GM12878 (cell line): ENCODE measurements around the gene BEGAIN. TPM values are rescaled to one million over a fixed set of nuclear protein-coding genes. Genes with fewer than 3 reads are reported as not detected.

Experiments used
- ATAC-seq: fragments of 200-7000 bp; cut with Tn5 transposase; 3 replicates; pipeline ENCODE4 v1.9.1; 2020; ENCODE audit warnings: mild to moderate bottlenecking, moderate library complexity
- BruUV-seq: library from RNA; stranded (reverse); fragments of 400-500 nt; replicated peaks from 2 replicates; lab custom pipeline; 2021; lab: Mats Ljungman, UMichigan
- CTCF ChIA-PET: fragments of 300-600 bp; sonication (Branson Sonifier 250); formaldehyde crosslinking; extraction: SDS; loops from one replicate; lab custom pipeline; 2021; ENCODE audit warnings: inconsistent platforms; lab: Yijun Ruan, JAX
- POLR2A ChIA-PET: fragments of 350-600 bp; formaldehyde crosslinking; extraction: SDS; loops from one replicate; lab custom pipeline; 2021; ENCODE audit warnings: inconsistent platforms; lab: Charles Lee
- RAD21 ChIA-PET: fragments of 300-600 bp; sonication (Branson Sonifier 250); formaldehyde crosslinking; loops from one replicate; lab custom pipeline; 2023; ENCODE audit warnings: antibody characterized with exemption; ENCODE audit not compliant: unreplicated experiment; lab: Charles Lee
- SMC1A ChIA-PET: fragments of 300-600 bp; sonication (Branson Sonifier 250); formaldehyde crosslinking; loops from one replicate; lab custom pipeline; 2023; ENCODE audit not compliant: unreplicated experiment, uncharacterized antibody; lab: Charles Lee
- DNase-seq: peaks from one replicate; pipeline ENCODE4 v3.0.0-alpha.2; 2011; ENCODE audit warnings: low read depth, low spot score
- FAIRE-seq: peaks from 3 replicates; lab custom pipeline; 2011; peaks lifted over from hg19 to GRCh38; lab: Jason Lieb, UNC
- H2AFZ ChIP-seq: 2 replicates; pipeline ENCODE4 v1.6.0; 2011; ENCODE audit warnings: low read depth, low read length, control low read depth; ENCODE audit not compliant: control insufficient read depth
- H3K27ac ChIP-seq: 2 replicates; pipeline ENCODE4 v1.5.1; 2011; ENCODE audit warnings: control low read depth; ENCODE audit not compliant: control insufficient read depth, insufficient read depth
- H3K27me3 ChIP-seq, 2 experiments: replicated peaks in 1 of 2; 2 replicates each; pipeline versions ENCODE4 v1.6.0 to v1.6.1; 2011; ENCODE audit warnings: low read length in 1 of 2; ENCODE audit not compliant: control insufficient read depth in 2 of 2, insufficient read depth in 2 of 2
- H3K36me3 ChIP-seq, 2 experiments: 2 replicates each; pipeline ENCODE4 v1.5.1; 2011; ENCODE audit warnings: low read length in 1 of 2; ENCODE audit not compliant: control insufficient read depth in 2 of 2, insufficient read depth in 2 of 2
- H3K4me1 ChIP-seq: 2 replicates; pipeline ENCODE4 v1.6.1; 2011; ENCODE audit warnings: mild to moderate bottlenecking, low read length, moderate library complexity, mixed read lengths; ENCODE audit not compliant: control insufficient read depth, insufficient read depth
- H3K4me2 ChIP-seq: 2 replicates; pipeline ENCODE4 v1.6.0; 2011; ENCODE audit warnings: control low read depth; ENCODE audit not compliant: control insufficient read depth, insufficient read depth
- H3K4me3 ChIP-seq: fragments of 200-600 bp; sonication (generic); 2 replicates; pipeline ENCODE4 v1.5.1; 2016
- H3K79me2 ChIP-seq: 2 replicates; pipeline ENCODE4 v1.6.0; 2011; ENCODE audit warnings: low read length; ENCODE audit not compliant: control insufficient read depth, insufficient read depth
- H3K9ac ChIP-seq: 2 replicates; pipeline ENCODE4 v1.8.0; 2011; ENCODE audit warnings: low read length, control low read depth, mixed read lengths; ENCODE audit not compliant: control insufficient read depth, insufficient read depth
- H3K9me3 ChIP-seq: replicated peaks from 3 replicates; pipeline ENCODE4 v1.5.1; 2011; ENCODE audit warnings: mild to moderate bottlenecking, low read length; ENCODE audit not compliant: control insufficient read depth, insufficient read depth
- H4K20me1 ChIP-seq: 2 replicates; pipeline ENCODE4 v1.6.0; 2011; ENCODE audit not compliant: control insufficient read depth, insufficient read depth
- BACH1 ChIP-seq: fragments of 450-650 bp; IDR thresholded peaks from 2 replicates; pipeline ENCODE4 v1.6.1; 2017; ENCODE audit warnings: mild to moderate bottlenecking, borderline replicate concordance
- EGR1 ChIP-seq, 2 experiments: IDR thresholded peaks; 1 replicate in 1 of 2; 2 replicates in 1 of 2; pipeline ENCODE4 v1.6.1; 2011 to 2012; ENCODE audit warnings: low read depth in 2 of 2, low read length in 2 of 2, borderline replicate concordance in 1 of 2, mild to moderate bottlenecking in 1 of 2, moderate library complexity in 1 of 2
- FOXK2 ChIP-seq: fragments of 450-650 bp; IDR thresholded peaks from 2 replicates; pipeline ENCODE4 v1.6.1; 2017; ENCODE audit warnings: mild to moderate bottlenecking, moderate library complexity
- MYC ChIP-seq: IDR thresholded peaks from 2 replicates; pipeline ENCODE4 v1.6.1; 2011; ENCODE audit warnings: mild to moderate bottlenecking, low read length, moderate library complexity, inconsistent platforms; ENCODE audit not compliant: insufficient read depth, insufficient replicate concordance, insufficient read length, severe bottlenecking
- NFYB ChIP-seq: IDR thresholded peaks from 2 replicates; pipeline ENCODE4 v1.6.1; 2011; ENCODE audit warnings: low read depth, mild to moderate bottlenecking, low read length, improper control_type of control experiment, moderate library complexity; ENCODE audit not compliant: insufficient read depth
- RBBP5 ChIP-seq: fragments of 200-600 bp; sonication (generic); conservative IDR thresholded peaks from 2 replicates; pipeline ENCODE4 v1.6.1; 2016
- RELA ChIP-seq: fragments of 450-650 bp; IDR thresholded peaks from 2 replicates; pipeline ENCODE4 v1.8.0; 2014; ENCODE audit warnings: borderline replicate concordance; ENCODE audit not compliant: partially characterized antibody
- RUNX3 ChIP-seq: IDR thresholded peaks from 2 replicates; pipeline ENCODE4 v1.6.1; 2012; ENCODE audit warnings: low read length, inconsistent platforms
- ZBTB11 ChIP-seq: fragments of 450-650 bp; formaldehyde crosslinking; IDR thresholded peaks from 2 replicates; pipeline ENCODE4 v1.5.0; 2022; ENCODE audit warnings: mild to moderate bottlenecking, missing genetic modification characterization
- ZNF217 ChIP-seq: fragments of 450-650 bp; IDR thresholded peaks from 2 replicates; pipeline ENCODE4 v1.6.1; 2017; ENCODE audit warnings: antibody characterized with exemption, mild to moderate bottlenecking
- WGBS: methylation state at CpG from one replicate; pipeline ENCODE4 v1.1.6; 2016; ENCODE audit warnings: low lambda C conversion rate; ENCODE audit not compliant: insufficient replicate concordance, insufficient coverage; ENCODE audit errors: missing lambda C conversion rate; 5-methylcytosine and 5-hydroxymethylcytosine counted together
- in situ Hi-C: fragments of 300-500 bp; cut with MboI; formaldehyde crosslinking; loops from 9 replicates; pipeline ENCODE4 v1.14.3; 2018; ENCODE audit warnings: mixed read lengths
- intact Hi-C: fragments of 100-400 bp; cut with micrococcal nuclease; formaldehyde crosslinking; loops from one replicate; pipeline ENCODE4 v1.14.2; 2022; ENCODE audit not compliant: unreplicated experiment
- polyA plus RNA-seq, 11 experiments: library from polyadenylated mRNA; depleted of rRNA in 4 of 11; unstranded in 6 of 11; stranded (reverse) in 5 of 11; fragments of >200 nt; fragmentation: Nextera tagmentation in 4 of 11; fragmentation: Illumina TruSeq in 1 of 11; extraction: Ambion mirVana in 4 of 11; extraction: Trizol in 1 of 11; gene quantifications; 1 replicate in 1 of 11; 2 replicates in 10 of 11; pipeline versions ENCODE4 v1.2.1 to v1.2.3, GENCODE V29; 2011 to 2016; ENCODE audit warnings: inconsistent platforms in 2 of 11, missing spikeins in 2 of 11, low read depth in 1 of 11
- total RNA-seq, 4 experiments: library from RNA; depleted of rRNA in 3 of 4; stranded (reverse); fragments of >200 nt in 3 of 4; fragmentation: Illumina TruSeq in 1 of 4; extraction: Trizol in 1 of 4; gene quantifications; 2 replicates each; pipeline versions ENCODE4 v1.2.1 to v1.2.3, GENCODE V29; 2013 to 2021

The BEGAIN gene
- total and polyA plus RNA-seq, 10 of the 15 experiments (the other 5 are each of a cell fraction or from before 2014, with no cell fraction given): 0.01 to 0.31 (median 0.06) TPM; not detected in 5

- in situ Hi-C loops: no loop called here
- no peak overlapping the region for H2AFZ ChIP-seq
These were observed 35.0 kb upstream of the BEGAIN start for GRCh38 chr14:100622224-100622623.

GRCh38 chr14:100621806-100622205 lies 34.6 kb upstream of the BEGAIN start:
- 57% methylated on average over 14 of the region's 14 CpGs for WGBS
- in situ Hi-C loops: no loop called here
- TF ChIP-seq RBBP5 (no peak), BACH1 (no peak), EGR1 (IDR thresholded peaks at IDR 0.05; ENCODE audit: borderline replicate concordance in 1 of 2, low read depth in 2 of 2, low read length in 2 of 2) (no peak), MYC (no peak), NFYB (peak; percentile 28; the same call in 1 of the 2 replicates), ZBTB11 (no peak)

More at GRCh38 chr14:100622224-100622623, 35.0 kb upstream of the BEGAIN start:
- POLR2A ChIA-PET: no interaction called here
- CTCF ChIA-PET: no interaction called here
- TF ChIP-seq RUNX3 (no peak), FOXK2 (no peak), ZNF217 (no peak), RELA (no peak)
- no TSS peak for BruUV-seq
- no peak overlapping the region for H3K27ac ChIP-seq
- no peaks in the 10 kb centered on the region for H3K9me3 ChIP-seq
- intact Hi-C loops: no loop called here
- WGBS: 47% methylated on average over 8 of the region's 8 CpGs
- H3K4me3 ChIP-seq: no peak overlapping the region
- no peak for DNase-seq
- no peak for FAIRE-seq
- SMC1A ChIA-PET: no interaction called here
- peaks cover 0 to 4% of the 10 kb centered on the region in 2 experiments; a peak in 1 of 4 replicates for H3K27me3 ChIP-seq
- H3K9ac ChIP-seq: no peak overlapping the region
- no peak overlapping the region for H3K4me2 ChIP-seq
- RAD21 ChIA-PET: no interaction called here
- no peak for ATAC-seq
- H3K79me2 ChIP-seq: no peaks in the 10 kb centered on the region
- H4K20me1 ChIP-seq: no peaks in the 10 kb centered on the region
- H3K36me3 ChIP-seq: no peaks in the 10 kb centered on the region
- no peaks in the 10 kb centered on the region for H3K4me1 ChIP-seq

More at GRCh38 chr14:100621806-100622205, 34.6 kb upstream of the BEGAIN start:
- H3K4me1 ChIP-seq: no peaks in the 10 kb centered on the region
- RAD21 ChIA-PET: no interaction called here
- intact Hi-C loops: no loop called here
- SMC1A ChIA-PET: no interaction called here
- no TSS peak for BruUV-seq
- FAIRE-seq (no peak), ATAC-seq (peak; percentile 47; the same call in 2 of the 3 replicates), DNase-seq (no peak)
- POLR2A ChIA-PET: no interaction called here
- H3K4me2 ChIP-seq: no peak overlapping the region
- H3K36me3 ChIP-seq: no peaks in the 10 kb centered on the region
- H3K9ac ChIP-seq: no peak overlapping the region
- H2AFZ ChIP-seq: no peak overlapping the region
- peaks cover 0 to 4% of the 10 kb centered on the region in 2 experiments; a peak in 1 of 4 replicates for H3K27me3 ChIP-seq
- H3K9me3 ChIP-seq: no peaks in the 10 kb centered on the region
- no peak overlapping the region for H3K27ac ChIP-seq
- H4K20me1 ChIP-seq: no peaks in the 10 kb centered on the region
- no peaks in the 10 kb centered on the region for H3K79me2 ChIP-seq
- CTCF ChIA-PET: no interaction called here
- H3K4me3 ChIP-seq: no peak overlapping the region
